H4 (cell line): ENCODE results near the gene LRCH1. TPM values are rescaled to one million over a fixed set of nuclear protein-coding genes. Genes with fewer than 3 reads are reported as not detected.

Source experiments
- DNase-seq: peaks from one replicate; pipeline ENCODE4 v3.0.0-alpha.2; 2015; ENCODE audit warnings: low spot score
- total RNA-seq: library from RNA; depleted of rRNA; stranded (reverse); fragments of >200 nt; shearing (Covaris generic); gene quantifications from 2 replicates; pipeline ENCODE4 v1.2.3, GENCODE V29; 2014

LRCH1 gene
- total RNA-seq, 1 experiment from 2014 or later = 3.1 TPM

DNA sequence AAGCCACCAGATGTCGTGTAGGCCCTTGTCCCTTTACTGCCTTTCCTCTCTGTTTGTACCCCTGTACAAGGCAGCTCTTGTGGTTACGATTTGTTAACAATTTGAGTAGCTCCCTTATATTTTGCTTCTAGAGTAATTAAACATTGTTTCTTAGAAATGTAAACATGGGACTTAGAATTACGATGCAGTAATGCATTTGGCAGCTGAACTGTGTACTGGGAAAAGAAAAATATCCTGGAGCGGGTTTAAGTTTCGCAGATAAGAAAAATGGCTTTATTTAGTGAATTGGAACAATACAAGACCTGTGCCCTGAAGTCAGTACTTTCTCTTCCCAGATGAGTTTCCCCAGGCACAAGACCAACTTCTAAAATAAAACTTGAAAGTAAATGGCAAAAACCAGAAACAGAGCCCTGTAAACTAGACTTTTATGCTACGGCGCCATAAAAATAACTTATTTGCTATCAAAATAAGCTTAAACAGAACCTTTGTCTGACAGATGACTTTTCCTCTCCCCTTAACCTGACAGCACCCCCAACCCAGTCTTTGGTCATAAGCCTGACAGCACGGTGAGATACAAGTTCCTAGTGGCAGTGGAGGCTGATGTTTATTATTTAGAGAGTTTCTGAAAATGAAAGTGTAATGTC is 63.0 kb downstream of the LRCH1 start:
- peak; percentile 60 for DNase-seq

DNA sequence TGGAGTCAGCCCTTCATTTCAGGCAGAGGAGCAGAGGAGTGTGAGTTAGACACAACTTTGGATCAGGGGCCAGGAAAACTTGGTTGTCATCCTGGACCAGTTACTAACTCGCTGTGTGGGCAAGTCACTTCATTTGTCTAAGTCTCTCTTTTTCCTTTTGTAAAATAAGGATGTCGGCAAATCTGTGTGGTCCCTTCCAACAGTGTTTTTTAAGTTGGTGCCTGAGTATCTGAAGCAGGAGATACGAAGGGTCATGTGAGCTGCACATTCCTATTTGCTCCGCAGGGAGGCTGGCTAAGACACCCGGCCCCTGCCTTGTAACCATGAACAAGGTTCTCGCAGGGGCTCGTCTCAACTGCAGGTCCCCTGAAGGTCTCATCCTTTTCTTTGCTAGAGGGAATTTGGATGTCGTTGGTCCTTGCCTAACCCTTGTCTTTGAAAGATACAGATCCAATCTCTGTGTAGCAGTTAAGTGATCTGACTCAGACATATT is 64.3 kb downstream of the LRCH1 start:
- DNase-seq = no peak

DNA sequence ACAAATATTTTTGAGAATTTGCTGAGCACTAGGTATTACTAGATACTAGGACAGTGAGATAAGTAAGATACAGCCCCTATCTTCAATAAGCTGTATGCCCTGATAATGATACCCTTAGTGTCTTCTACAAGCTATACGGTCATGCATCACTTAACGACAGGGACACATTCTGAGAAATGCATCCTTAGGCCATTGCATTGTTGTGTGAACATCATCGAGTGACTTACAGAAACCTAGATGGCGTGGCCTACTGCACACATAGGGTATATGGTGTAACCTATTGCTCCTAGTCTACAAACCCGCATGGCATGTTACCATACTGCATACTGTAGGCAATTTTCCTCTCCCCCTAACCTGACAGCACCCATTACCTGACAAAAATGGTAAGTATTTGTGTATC is 64.9 kb downstream of the LRCH1 start:
- DNase-seq = no peak

DNA sequence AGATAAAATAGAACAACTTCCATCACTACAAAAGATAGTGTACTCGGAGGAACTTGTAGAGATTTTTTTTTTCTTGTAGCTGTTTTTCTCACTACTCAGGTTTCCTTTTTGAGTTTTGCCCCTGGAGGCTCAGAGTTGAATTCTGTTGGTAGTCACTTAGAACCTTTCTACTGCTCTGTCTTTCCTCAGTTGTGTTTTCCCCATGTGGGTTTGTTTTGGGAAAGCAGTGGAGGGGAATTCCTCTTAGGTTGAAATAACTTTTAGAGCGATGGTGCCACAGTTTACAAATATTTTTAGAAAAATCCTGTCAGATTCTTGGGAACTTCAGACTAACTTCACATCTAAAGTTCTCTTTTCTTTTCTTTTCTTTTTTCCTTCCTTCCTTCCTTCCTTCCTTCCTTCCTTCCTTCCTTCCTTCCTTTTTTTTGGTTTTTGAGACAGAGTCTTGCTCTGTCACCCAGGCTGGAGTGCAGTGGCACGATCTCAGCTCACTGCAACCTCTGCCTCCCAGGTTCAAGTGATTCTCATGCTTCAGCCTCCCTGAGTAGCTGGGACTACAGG is 65.8 kb downstream of the LRCH1 start:
- no peak for DNase-seq

DNA sequence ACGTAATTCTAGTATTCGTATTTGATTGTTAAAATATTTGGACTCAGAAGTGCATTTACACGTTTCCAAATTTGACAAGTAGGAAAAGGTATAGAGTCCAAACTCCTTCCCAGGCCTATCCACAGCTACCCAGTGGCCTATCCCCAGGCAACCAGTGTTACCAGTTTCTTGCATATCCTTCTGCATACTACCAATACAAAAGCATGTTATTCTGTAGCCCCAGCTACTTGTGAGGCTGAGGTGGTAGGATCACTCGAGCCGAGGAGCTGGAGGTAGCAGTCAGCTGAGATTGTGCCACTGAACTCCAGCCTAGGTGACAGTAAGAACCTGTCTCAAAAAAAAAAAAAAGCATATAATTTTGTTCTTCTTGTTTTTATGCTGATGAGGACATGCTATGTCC is 67.1 kb downstream of the LRCH1 start:
- no peak for DNase-seq

DNA sequence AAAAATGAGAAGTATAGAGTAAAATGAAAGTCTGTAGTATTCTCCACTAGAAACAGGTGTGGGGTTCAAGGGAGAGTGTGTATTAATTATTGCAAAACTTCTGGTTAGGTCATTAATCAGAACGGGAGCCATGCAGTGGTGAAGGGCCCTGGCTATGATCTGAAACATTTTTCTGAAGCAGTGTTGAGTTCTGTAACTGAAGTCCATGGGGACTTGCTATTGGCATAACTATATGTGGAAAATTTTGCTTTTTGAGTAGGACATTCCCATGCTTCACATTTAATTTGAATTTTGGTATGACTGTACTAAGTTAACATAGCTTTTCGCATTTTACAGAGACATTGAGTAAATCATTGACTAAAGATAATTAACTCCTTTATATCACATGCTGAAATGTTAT is 67.5 kb downstream of the LRCH1 start:
- DNase-seq = no peak

DNA sequence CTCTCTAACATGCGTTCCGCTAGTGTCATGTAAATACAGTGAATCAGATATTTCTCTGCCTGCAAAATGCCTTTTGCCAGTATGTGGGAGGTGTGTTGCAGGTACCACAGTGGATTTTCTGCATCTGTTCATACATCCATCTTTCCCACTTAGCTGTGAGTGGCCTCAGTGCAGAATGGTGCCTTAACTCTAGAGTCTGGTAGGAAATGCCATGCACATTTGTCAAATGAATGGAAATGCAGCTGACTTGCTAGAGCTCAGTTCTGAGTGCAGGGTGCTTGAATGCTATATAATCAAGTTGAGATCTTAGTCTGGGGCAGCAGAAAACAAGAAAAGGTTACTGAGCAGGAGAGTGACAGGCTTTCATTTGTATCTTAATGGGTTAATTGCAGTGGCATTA is 68.2 kb downstream of the LRCH1 start:
- no peak for DNase-seq

DNA sequence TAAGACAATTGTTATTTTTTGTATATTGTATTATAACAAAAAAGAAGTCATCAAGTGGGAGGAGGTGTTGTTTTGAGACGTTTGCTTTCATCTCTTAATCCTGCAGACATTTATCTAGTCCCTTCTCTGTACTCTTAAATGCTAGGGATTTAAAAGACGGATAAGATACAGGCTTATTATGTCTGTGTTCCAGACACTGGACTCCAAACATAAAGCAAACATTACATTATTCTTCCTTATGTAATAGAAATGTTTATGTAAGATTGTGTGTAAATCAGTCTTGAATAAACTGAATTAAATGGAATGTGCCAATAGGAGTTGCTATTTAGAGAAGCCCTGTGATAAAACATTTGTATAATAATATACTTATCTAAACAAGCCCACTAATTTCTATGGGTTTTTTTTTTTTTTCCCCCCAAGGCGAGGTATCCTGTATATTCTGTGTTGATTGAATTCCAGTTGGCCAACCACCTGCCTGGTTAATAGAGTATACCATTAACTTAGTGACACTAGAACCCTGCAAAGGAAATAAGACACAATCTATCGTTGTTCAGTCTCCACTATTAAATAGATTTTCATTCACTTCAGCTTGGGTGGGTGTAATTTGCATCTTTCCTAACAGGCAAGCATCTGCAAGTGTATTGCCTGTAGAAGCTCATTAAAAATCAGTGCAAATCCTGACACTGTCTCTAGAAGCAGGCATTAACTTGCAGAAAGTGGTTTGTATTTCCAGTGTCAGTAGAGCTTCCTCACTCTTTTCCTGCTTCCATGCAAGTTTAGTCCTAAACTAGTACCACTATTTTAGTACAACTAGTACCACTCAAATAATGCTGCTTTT is 69.0 kb downstream of the LRCH1 start:
- DNase-seq = no peak

DNA sequence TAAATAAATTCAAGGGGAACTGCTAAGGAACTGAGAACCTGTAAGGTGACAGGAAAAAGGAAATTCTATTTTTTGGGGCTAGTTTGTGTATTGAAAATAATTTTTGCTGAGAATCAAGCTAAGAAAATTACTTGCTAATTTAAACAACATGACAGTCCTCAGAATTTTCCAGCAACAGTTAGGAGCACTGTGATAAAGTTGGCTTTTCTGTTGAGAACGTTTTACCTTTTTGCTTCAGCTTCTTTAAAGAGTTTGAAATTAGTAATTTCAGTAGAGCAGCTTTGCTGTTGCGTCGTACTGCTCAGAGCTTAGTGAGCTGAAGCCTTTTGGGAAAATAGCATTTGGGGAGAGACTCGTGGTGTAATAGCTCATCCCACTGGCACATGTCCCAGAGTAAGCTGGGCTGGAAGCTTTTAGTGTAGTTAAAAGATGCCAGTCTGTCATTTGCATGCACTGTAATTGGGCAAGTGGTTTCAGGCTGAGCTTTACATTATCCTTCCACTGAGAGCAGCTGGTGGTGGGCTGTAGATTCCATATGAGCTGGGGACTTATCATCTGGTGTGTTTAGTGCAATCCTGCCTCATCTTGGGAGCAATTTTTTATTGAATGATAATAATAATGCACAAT is 69.8 kb downstream of the LRCH1 start:
- DNase-seq = peak; percentile 40

DNA sequence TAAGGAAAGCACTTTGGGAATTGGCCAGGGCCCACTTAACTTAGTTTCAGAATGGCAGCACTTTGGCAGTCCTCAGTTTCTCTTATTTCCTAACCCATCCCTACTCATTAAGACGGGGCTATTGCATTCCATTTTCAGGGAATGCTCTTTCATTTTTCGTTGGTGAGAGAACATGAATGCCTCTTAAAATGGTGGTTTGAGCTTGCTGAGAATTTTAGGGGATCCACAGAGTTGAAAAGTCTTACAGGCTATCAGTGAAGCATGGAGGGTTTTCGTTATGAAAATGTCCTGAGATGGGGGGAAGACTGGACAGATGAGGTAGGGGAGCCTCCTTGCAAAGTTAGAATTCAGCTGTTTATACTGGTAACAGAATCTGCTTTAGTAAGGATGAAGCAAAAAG is 71.4 kb downstream of the LRCH1 start:
- DNase-seq = no peak

DNA sequence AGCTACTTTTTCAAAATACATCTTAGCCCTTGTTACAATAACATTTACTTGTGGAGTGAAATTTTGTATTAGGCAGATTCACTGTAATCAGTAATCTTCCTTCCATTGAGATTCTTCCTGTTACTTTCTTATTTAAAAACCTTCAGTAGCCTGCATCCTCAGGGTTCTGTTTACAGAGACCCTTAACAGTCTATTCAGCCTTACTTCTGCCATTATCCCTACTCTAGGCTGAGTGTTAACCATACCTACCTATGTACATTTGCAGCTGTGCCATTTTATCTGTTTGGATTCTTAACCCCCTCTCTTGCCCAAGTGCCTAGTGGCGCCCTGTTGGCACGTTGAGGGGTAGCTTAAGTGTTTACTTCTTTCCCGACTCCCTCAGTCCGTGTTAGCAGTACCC is 71.9 kb downstream of the LRCH1 start:
- no peak for DNase-seq

DNA sequence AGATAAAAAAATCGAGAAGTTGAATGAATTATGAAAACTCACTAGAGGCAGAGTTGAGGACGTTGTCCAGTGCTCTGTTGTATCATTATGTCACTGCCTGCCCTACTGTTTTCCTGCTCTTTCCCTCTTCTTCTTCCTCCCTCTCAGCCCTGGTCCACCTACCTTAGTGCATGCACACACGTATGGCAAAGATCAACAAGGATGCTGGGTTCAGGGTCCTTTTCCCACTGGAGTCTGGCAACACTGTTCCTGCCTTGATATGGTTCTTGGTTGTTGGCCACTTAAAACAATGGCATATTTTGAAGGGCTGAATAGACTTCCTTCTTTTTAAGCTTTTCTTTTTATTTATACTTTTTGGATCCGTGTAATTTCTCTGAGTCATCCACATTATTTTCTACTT is 74.5 kb downstream of the LRCH1 start:
- DNase-seq = no peak

DNA sequence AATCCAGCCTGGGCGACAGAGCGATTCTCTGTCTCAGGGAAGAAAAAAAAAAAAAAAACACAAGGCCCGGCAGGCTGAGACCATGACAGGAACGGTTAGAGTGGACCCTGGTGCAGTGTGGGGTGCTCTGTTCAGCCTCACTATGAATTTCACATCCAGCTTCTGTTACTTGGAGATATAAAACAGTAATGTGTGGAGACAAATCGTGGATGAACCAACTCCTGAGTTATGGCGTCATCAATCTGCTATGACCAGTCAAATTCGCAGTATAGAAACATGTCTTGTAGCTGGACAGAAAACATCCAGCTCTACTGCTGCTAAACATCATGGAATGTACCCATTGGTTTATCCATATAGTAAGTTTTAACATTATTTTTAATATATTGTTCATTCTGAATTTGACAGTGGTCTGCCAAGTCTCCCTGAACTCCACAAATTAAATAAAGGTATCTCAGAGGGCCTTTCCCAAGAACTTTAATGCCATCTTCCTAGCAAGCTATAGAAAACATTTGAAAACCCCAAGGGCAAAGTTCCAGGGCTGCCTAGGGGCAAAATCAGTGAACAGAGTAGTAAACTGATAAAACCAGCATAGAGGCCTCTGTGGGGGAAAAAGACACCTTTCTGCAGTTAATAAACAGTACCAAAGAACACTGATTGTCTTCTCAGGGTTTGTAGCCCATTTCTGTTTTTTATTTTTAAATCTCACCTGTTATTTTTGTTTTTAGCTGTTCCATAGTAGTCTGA is 75.8 kb downstream of the LRCH1 start:
- no peak for DNase-seq

DNA sequence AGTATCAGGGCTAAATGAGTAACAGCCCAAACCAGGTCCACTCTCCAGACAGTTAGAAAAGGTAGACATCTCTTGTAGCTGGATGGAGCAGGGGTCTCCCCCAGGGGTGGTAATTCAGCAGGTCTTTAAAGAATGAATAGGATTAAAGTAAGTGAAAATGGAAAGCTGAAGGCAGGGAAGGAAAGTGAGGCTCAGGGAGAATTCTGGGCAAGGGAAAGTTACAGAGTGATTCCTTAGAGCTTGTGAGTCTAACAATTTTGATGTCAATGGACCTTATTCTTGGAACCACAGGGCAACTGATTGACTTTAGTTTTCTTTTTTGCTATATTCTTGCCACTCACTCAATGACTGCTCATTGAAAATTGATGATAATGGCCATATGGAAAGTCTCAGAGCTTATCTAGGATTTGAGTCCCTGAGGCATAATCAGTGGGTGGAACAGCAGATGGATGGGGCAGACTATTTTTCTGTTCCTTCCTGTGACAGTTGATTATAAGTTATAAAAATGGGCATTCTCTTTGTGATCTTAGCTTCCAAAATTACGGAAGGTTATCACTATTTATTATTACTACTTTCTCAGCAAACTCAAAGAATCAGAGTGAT is 76.9 kb downstream of the LRCH1 start:
- DNase-seq = no peak

DNA sequence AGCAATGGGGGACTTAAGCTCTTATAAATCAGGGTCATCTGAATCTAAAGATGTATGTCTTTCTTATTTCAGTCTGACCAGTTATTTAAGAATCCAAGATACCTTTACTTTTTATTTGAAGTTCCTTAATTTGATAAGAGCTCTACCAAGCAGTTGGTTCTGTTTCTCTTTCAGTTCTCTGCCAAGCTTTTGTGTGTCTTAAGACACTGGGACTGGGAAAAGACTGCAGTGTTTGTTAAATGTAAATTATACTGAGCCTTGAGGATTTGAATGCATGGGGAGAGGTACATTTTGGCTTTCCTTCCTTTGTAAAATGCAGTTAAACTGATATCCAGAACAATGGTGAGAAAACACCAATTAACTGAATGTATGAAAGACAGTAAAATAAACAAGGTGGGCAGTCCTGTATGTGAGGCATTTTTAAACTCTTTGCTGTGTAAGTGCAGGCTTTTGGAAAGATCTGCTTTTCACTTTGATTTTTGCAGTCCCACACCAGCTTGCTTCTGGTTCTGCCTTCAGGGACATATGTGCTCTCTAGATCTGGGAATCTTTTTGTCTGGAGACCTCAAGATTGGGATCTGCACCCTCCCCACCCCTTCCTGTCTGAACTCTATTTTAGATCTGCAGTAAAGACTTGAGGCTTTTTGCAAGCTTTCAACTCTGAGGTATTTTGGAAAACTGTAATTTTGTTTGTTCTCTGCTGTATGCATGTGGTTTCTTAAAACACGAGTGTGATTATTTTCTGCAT is 77.6 kb downstream of the LRCH1 start:
- DNase-seq = no peak

DNA sequence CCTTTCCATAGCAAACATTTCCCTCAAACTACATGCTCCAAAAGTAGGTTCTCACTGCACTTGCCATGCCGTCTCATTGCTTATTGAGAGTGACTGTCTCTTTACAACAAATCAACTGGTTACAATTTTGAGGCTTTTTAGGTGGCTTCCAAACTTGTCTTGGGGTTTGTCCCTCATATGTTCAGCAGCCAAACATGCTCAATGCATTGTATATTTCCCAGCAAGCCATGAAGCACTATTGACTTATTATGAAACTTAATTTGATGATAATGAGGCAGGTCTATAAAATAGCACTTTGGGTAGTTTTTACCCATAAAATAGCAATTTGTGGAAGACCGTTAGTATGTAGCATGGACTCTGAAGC is 78.2 kb downstream of the LRCH1 start:
- DNase-seq = no peak

DNA sequence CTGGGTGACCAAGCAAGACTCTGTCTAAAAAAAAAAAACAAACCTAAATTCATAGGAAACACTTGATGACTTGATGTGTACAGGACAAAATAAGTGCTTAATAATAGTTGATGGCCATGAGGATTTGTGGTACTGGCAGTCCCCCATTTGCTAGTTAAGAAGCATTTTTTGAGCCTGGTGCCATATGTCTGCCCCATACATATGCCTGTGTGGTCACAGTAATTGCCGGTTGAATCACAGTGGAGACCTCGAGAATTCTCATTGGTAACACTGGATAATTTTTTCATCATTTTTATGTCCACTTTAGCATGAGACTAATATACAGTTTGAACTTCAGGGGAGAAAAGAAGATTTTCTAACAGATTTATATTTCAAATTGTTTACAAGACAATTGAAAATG is 79.2 kb downstream of the LRCH1 start:
- no peak for DNase-seq

DNA sequence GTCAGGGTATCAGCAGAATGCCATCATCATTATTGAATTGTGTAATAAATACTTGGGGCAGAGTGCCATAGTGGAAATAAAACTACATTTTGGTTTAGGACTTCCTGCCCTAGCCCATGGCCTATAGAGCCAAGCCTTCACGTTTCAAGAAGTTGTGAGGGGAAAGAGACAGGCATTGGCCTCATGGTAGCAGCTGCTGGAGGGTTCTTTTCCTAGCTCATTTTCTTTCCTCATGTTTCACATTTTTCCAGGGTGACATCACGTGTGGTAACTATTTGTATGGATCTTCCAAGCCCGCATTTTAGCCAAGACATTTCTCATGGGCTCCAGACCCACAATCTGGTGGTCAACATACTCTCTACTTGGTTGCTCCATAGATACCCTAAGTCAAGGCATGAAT is 80.4 kb downstream of the LRCH1 start:
- DNase-seq = peak; percentile 32

DNA sequence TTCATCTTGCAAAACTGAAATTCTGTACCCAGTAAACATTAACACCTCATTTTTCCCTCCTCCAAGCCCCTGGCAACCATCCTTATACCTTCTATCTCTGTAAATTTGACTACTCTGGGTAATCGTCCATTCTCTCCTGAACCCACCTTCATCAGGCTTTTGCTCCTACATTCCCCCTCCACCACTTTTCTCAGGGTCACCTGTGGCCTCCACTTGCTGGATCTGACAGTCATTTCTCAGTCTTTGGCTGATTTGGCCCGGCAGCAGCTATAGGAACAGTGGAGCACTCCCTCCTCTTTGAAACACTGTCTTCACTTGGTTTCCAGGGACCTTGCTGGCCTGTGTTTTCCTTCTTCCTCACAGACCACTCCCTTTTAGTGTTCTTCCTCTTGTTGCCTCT is 83.5 kb downstream of the LRCH1 start:
- DNase-seq = no peak

DNA sequence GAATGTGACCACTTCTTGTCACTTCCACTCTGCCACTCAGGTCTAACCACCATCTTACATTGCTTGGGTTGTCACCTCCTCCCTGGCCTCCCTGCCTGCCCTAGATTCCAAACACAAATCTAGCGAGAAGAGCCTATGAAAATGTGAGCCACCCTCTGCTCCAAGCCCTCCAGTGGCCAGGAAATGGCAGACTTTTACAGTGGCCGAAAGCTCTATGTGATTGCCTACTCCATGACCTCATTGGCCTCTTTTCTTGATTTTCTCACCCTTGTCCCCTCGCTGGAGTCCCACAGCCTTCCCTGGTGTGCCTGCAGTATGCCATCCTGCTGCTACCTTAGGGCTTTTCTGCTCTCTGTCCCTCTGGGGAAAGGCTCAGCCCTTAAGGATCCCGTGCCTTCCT is 84.2 kb downstream of the LRCH1 start:
- no peak for DNase-seq

DNA sequence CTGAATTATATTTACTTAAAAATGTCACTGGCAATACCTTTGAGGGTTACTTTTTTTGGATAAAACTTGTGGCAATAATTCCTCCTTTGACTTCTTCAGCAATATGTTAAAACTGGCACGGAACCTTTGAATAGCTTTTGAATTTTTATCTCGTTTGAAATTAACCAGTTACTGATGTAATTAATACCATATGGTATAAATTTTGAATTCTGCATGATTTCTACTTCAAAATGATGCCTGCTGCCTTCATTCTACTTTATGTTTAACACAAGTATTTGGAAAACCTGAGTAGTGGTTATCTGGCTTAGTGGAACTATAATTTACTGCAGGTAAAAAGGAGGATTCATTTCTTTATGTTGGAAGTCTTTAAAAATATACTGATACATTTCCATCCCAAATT is 85.3 kb downstream of the LRCH1 start:
- DNase-seq = no peak
